Testis (tissue), 3 donors: Measurements from ENCODE around the gene BTNL2. TPM values are rescaled to one million over a fixed set of nuclear protein-coding genes. Genes with fewer than 3 reads are reported as not detected.
"Not testable (repeated sequence)": the region's sequence is repeated elsewhere in the genome, so short reads cannot be mapped to it uniquely, and the experiment has no call there.

Source experiments
- DNase-seq: peaks from one replicate; pipeline ENCODE4 v3.0.0-alpha.2; 2019
- H3K27ac ChIP-seq, 2 donors: fragments of 200-600 bp; sonication (generic); one replicate each; pipeline ENCODE4 v1.5.1; 2019
- H3K27me3 ChIP-seq: fragments of 200-600 bp; sonication (generic); one replicate; pipeline ENCODE4 v1.5.1; 2019
- H3K36me3 ChIP-seq: fragments of 200-600 bp; sonication (generic); one replicate; pipeline ENCODE4 v1.5.1; 2017; ENCODE audit warnings: low read depth; ENCODE audit errors: missing control alignments
- H3K4me1 ChIP-seq: fragments of 200-600 bp; sonication (generic); one replicate; pipeline ENCODE4 v1.5.1; 2019
- H3K4me3 ChIP-seq, 2 donors: fragments of 200-600 bp; sonication (generic); one replicate each; pipeline ENCODE4 v1.5.1; 2017 to 2019
- H3K9me3 ChIP-seq: fragments of 200-600 bp; sonication (generic); one replicate; pipeline ENCODE4 v1.5.1; 2017
- POLR2A ChIP-seq: fragments of 450-650 bp; IDR thresholded peaks from one replicate; pipeline ENCODE4 v1.6.1; 2017; ENCODE audit warnings: antibody characterized with exemption, mild to moderate bottlenecking, moderate library complexity
- WGBS, 2 donors: methylation state at CpG; one replicate each; pipeline ENCODE4 v1.1.5; 2018; 5-methylcytosine and 5-hydroxymethylcytosine counted together
- intact Hi-C: fragments of 100-400 bp; cut with DNase I; formaldehyde crosslinking; loops from one replicate; pipeline ENCODE4 v1.15.1; 2023; ENCODE audit warnings: low total_unique reads
- polyA plus RNA-seq: library from polyadenylated mRNA; stranded (reverse); fragments of 350-450 nt; fragmentation: Illumina TruSeq; extraction: RNeasy Lipid Tissue Mini Kit (QIAGEN cat#74804); gene quantifications from one replicate; pipeline ENCODE4 v1.2.3, GENCODE V29; 2014; ENCODE audit warnings: low read depth, low replicate concordance; ENCODE audit not compliant: insufficient read depth
- total RNA-seq, 2 donors: library from RNA; depleted of rRNA; stranded (reverse); fragments of >200 nt; gene quantifications; one replicate each; pipeline ENCODE4 v1.2.3, GENCODE V29; 2016
- TF ChIP-seq, protein P1 (sequence below), 3 experiments: fragments of 450-650 bp in 2 of 3; fragments of 200-600 bp in 1 of 3; sonication (generic) in 1 of 3; IDR thresholded peaks; one replicate each; pipeline ENCODE4 v1.5.1; 2016 to 2019; ENCODE audit warnings: antibody characterized with exemption in 3 of 3, mild to moderate bottlenecking in 2 of 3, moderate library complexity in 1 of 3

BTNL2 gene
- total and polyA plus RNA-seq, 3 donors from 2014 or later, result 0.74 TPM; not detected in 2

DNA sequence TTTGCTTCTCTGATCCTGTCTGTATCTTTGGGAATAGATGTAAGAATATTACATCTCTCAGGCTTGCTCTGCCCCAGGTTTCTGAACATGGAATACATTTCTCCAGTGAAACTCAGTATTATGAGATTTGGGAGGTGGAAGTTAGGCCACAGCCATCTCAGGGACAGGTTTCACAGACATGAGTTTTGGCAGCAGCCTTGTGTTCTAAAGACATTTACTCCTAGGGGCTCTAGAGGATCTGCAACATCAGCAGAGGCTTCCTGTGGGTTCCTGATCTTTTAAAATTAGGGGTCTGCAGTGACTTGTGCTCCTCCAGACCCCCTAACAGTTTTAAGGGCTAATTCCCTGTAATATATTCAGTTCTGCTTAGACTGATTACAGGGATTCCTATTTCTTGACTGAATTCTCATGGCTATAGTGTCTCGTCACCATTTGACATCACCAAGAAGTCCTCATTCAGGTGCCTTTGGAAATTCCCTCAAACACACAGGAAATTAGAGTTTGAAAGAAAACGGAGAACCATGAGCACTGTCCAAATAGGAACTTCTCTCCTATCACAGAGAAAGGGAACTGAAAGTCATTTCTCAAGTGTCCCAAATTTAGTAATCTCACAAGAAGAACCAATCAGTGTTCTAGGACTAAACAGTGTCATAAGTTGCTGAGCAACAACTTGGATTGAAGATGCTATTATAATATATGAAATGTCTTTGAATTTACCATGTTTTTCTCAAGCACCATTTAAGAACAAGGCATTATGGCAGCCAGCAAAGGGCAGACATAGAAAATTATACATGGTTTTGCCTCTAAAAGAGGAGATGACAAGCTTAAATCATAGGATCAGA, 30.2 kb upstream of the BTNL2 start:
- no peak for DNase-seq
- Histone ChIP-seq H3K4me3 (no peak overlapping the region), H3K36me3 (no peaks in the 10 kb centered on the region), H3K9me3 (no peaks in the 10 kb centered on the region), H3K4me1 (no peaks in the 10 kb centered on the region), H3K27ac (peak overlapping the region in 1 of 2 donors; percentile 66), H3K27me3 (no peaks in the 10 kb centered on the region)
- whole genome bisulfite sequencing, 2 donors, result 73 to 75% methylated on average over 2 of the region's 2 CpGs
- TF ChIP-seq, protein P1, sequence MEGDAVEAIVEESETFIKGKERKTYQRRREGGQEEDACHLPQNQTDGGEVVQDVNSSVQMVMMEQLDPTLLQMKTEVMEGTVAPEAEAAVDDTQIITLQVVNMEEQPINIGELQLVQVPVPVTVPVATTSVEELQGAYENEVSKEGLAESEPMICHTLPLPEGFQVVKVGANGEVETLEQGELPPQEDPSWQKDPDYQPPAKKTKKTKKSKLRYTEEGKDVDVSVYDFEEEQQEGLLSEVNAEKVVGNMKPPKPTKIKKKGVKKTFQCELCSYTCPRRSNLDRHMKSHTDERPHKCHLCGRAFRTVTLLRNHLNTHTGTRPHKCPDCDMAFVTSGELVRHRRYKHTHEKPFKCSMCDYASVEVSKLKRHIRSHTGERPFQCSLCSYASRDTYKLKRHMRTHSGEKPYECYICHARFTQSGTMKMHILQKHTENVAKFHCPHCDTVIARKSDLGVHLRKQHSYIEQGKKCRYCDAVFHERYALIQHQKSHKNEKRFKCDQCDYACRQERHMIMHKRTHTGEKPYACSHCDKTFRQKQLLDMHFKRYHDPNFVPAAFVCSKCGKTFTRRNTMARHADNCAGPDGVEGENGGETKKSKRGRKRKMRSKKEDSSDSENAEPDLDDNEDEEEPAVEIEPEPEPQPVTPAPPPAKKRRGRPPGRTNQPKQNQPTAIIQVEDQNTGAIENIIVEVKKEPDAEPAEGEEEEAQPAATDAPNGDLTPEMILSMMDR (IDR thresholded peaks at IDR 0.05), result no peak
- intact Hi-C loops, result no loop called here

DNA sequence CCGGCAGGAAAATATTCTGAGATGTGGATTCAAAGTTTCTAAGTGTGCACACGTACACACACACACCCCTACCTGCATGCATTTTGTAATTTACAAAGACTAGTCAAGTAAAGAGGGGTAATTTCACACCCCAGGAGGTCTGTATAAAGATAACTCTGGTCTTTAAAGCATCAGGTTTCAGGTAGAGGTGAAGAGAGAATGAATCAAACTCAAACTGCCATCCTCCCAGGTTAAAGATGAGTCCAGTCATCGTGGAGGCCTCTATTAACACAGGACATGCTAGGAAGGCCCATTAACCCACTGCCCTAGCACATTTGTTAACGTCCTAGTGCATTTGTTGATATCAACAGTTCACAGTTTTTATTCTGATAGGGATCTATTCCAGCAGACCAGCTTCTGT, 29.2 kb upstream of the BTNL2 start:
- TF ChIP-seq, protein P1 (IDR thresholded peaks at IDR 0.05), result no peak
- no peak for TF ChIP-seq POLR2A
- no peak overlapping the region for H3K27ac ChIP-seq
- no peak for DNase-seq
- WGBS, 2 donors, result 70 to 84% methylated on average over 4 of the region's 4 CpGs
- no peak overlapping the region for H3K4me3 ChIP-seq
- no peaks in the 10 kb centered on the region for H3K4me1 ChIP-seq
- no peaks in the 10 kb centered on the region for H3K9me3 ChIP-seq
- H3K36me3 ChIP-seq, result no peaks in the 10 kb centered on the region
- intact Hi-C loops, result no loop called here
- H3K27me3 ChIP-seq, result no peaks in the 10 kb centered on the region

DNA sequence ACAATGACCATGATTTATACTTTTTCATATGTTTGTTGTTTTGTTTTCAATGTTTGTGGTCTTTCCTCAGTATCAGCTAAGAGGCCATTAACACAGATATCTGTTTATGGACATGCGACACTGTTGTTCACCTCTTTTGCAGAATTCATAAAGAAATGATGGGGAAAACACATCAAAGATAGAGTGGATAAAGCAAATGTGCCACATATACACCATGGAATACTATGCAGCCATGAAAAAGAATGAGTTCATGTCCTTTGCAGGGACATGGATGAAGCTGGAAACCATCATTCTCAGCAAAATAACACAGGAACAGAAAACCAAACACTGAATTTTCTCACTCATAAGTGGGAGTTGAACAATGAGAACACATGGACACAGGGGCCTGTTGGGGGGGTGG, 27.0 kb upstream of the BTNL2 start:
- H3K4me3 ChIP-seq, intact Hi-C loops, H3K4me1 ChIP-seq, H3K27me3 ChIP-seq, DNase-seq, H3K27ac ChIP-seq, H3K9me3 ChIP-seq, H3K36me3 ChIP-seq: not testable (repeated sequence)
- 95 to 96% methylated on average over 1 of the region's 1 CpG for WGBS, 2 donors

DNA sequence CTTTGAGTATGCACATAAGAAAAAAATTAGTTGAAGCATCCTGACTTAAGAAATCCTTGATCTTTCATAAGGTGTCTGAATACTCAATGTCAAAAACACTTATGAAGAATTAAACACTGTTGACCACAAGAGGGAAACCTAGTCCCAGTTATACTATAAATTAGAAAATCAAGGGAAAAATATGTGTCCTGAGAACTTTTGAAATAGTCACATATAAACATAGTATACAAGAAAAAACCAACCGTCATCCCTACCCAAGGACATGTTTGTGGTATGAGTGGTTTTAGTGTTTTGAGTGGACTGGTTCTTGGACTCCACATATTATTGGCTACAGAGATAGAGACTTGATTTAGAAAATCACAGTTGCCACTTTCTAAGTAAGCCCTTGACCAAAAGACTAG, 25.1 kb upstream of the BTNL2 start:
- Histone ChIP-seq H3K9me3 (no peaks in the 10 kb centered on the region), H3K4me1 (no peaks in the 10 kb centered on the region), H3K36me3 (no peaks in the 10 kb centered on the region), H3K27me3 (no peaks in the 10 kb centered on the region), H3K4me3 (no peak overlapping the region), H3K27ac (no peak overlapping the region)
- WGBS, 2 donors, result 0 to 5% methylated on average over 1 of the region's 1 CpG
- no peak for DNase-seq
- TF ChIP-seq, protein P1 (IDR thresholded peaks at IDR 0.05), result peak in 2 of 3 experiments; percentile 46 to 48
- TF ChIP-seq POLR2A, result no peak
- intact Hi-C loops, result no loop called here

DNA sequence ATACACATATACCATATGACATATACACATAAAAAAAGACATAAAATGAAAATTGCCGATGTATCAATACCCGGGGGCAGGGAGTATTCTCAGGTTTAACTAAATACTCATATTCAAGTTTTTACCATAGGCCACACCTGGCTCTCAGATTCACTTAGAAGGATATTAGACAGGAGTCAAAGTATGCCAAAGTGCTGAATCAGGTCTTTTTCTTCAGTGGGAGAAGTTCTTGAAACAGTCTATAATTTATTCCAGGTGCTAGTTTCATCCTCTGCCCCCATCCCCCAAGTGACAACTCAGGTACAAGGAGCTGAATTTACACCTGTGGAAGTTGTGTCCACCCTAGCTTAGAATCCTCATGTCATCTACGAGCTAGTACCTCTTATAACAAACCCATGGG, 24.2 kb upstream of the BTNL2 start:
- Histone ChIP-seq H3K36me3 (no peaks in the 10 kb centered on the region), H3K4me1 (no peaks in the 10 kb centered on the region), H3K4me3 (no peak overlapping the region), H3K27me3 (no peaks in the 10 kb centered on the region), H3K9me3 (no peaks in the 10 kb centered on the region), H3K27ac (no peak overlapping the region)
- intact Hi-C loops, result no loop called here
- WGBS, 2 donors, result 67 to 87% methylated on average over 3 of the region's 3 CpGs
- no peak for DNase-seq
- TF ChIP-seq, protein P1 (IDR thresholded peaks at IDR 0.05), result no peak
- TF ChIP-seq POLR2A, result no peak
